ENCODE measurements around the gene VPS37C. TPM values are rescaled to one million over a fixed set of nuclear protein-coding genes. Genes with fewer than 3 reads are reported as not detected.

The VPS37C gene
- total RNA-seq, 1 donor = 13.5 TPM

DNA sequence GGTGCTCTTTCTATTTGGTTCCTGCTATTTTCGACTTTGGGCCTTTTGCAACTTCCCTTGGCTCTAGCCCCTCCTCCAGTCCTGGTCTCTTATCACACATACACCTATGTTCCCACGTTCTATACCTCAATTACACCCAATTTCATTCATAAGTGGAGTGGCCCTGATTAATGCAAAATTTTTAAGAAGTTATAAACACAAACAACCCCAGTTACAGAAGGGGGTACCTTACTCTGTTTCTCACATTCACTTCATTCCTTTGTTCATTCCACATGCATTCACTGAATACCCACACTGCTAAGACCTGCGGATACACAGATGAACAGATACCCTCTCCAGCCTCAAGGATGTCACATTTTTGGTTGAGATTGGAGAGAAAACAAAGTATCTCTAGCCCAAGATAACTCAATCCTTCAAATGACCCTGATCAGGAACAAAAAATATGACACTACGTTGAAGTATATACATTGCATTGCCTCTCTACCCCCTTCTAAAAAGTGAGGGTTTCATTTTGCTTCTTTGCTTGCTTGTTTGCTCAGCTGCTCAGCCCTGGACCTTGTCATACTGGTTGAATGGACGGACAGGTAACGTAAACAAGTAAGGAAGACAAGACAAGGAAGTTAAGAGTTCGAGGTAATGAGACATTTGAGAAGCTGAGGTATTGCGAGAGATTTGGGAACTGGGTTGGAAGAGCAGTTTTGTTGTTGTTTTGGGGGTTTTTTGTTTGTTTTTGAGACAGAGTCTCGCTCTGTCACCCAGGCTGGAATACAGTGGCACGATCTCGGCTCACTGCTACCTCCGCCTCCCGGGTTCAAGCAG is 3.6 kb upstream of the VPS37C start:
- DNase-seq (ENCODE audit: low read depth) = no peak
- TF ChIP-seq, protein P1, sequence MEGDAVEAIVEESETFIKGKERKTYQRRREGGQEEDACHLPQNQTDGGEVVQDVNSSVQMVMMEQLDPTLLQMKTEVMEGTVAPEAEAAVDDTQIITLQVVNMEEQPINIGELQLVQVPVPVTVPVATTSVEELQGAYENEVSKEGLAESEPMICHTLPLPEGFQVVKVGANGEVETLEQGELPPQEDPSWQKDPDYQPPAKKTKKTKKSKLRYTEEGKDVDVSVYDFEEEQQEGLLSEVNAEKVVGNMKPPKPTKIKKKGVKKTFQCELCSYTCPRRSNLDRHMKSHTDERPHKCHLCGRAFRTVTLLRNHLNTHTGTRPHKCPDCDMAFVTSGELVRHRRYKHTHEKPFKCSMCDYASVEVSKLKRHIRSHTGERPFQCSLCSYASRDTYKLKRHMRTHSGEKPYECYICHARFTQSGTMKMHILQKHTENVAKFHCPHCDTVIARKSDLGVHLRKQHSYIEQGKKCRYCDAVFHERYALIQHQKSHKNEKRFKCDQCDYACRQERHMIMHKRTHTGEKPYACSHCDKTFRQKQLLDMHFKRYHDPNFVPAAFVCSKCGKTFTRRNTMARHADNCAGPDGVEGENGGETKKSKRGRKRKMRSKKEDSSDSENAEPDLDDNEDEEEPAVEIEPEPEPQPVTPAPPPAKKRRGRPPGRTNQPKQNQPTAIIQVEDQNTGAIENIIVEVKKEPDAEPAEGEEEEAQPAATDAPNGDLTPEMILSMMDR (IDR thresholded peaks at IDR 0.05; ENCODE audit: insufficient read depth, low read length) = no peak
- H3K4me3 ChIP-seq (ENCODE audit: low read depth, low read length) = no peak overlapping the region

DNA sequence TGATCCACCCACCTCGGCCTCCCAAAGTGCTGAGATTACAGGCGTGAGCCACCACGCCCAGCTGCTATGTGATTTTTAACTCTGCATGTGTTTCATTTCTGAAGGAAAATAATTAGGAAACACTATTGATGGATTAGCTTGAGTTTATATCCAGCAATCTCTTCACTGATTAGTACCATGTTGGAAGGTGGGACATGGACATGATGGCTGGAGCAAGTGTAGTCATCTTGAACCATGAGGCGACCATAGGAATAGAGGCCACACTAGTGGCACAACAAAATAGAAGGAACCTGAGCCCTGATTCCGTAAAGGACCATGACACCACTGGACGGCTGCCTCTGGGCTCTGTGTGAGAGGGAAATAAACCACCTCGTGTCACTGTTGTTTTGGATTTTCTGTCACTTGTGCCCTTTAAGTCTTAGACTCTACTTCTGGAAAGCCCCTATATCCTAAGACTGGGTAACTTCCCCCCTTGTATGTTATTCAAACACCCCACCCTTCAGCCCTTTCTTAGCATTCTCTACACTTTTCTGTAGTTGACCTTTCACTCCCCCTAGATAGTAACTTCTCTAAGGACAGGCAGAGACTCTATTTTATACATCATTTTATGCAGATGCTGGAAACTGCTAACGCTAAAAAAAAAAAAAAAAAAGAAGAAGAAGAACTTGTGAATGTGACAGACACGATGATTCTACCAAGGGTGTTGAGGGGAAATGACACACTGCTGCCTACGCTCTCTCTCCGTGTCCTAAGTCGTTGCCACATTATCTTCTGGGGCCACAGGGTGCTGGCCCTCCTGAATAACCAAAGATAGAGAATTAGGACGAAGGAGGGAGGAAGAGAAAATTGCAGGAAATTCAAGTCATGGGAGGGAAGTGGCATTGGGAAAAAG is 2.7 kb upstream of the VPS37C start:
- no peak overlapping the region for H3K4me3 ChIP-seq (ENCODE audit: low read depth, low read length)
- DNase-seq (ENCODE audit: low read depth) = no peak
- TF ChIP-seq, protein P1 (IDR thresholded peaks at IDR 0.05; ENCODE audit: insufficient read depth, low read length) = no peak

DNA sequence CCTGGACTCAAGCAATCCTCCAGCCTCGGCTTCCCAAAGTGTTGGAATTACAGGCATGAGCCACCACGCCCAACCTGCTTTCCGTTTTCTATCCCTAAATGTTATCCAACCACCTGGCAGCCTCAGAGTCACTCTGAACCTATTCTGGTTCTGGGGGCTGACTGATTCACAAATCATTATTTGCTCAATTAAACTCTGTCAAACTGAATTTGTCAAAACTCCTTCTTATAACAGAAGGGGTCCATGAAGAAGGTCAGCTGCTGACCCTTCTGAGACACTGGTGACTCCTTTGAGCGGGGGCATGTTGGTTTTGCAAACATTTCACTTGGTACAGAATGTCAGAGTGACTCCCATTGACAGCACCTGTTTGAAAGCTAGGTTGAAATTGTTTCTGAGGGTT is 1.8 kb upstream of the VPS37C start:
- DNase-seq (ENCODE audit: low read depth) = no peak
- H3K4me3 ChIP-seq (ENCODE audit: low read depth, low read length) = no peak overlapping the region
- TF ChIP-seq, protein P1 (IDR thresholded peaks at IDR 0.05; ENCODE audit: insufficient read depth, low read length) = no peak

DNA sequence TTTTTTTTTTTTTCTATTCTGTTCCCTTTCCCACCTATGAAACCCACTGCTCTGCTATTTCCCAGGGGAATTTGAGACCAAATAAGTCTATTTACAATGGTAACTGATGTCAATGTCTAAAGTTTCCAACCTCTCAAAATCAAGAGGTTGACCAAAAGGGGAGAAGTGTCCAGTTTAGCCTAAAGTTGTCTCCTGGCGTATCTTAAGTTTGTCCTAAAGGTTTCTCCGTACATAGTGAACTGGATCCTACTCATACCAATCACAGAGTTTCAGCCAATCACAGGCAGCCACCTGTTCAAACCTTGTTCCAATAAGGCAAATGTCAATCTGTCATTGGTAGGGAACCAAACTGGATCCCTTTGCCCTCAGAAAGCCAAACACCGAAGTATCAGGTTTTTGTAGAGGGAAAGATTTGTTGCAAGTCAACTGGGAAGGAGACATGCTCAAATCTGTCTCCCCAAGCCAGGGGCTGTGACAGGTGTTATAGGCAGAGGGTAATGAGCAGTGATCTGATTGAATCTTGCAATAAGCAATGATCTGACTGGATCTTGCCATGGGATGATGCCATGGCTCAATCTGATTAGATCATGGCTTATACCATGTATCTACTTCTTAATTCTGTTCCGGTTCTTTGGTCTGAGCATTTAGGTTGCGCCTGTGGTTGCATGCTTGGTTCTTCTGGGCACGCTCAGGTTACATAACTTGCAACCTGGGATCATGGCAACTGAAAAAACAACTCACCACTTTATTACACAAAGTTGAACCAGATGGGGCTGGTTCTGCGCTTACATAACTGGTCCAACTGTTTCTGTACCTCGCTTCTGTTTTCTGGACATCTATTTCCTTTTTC is 1.1 kb upstream of the VPS37C start:
- DNase-seq (ENCODE audit: low read depth) = peak; percentile 51
- peak overlapping the region; percentile 74 for H3K4me3 ChIP-seq (ENCODE audit: low read depth, low read length)
- TF ChIP-seq, protein P1 (IDR thresholded peaks at IDR 0.05; ENCODE audit: insufficient read depth, low read length) = no peak

DNA sequence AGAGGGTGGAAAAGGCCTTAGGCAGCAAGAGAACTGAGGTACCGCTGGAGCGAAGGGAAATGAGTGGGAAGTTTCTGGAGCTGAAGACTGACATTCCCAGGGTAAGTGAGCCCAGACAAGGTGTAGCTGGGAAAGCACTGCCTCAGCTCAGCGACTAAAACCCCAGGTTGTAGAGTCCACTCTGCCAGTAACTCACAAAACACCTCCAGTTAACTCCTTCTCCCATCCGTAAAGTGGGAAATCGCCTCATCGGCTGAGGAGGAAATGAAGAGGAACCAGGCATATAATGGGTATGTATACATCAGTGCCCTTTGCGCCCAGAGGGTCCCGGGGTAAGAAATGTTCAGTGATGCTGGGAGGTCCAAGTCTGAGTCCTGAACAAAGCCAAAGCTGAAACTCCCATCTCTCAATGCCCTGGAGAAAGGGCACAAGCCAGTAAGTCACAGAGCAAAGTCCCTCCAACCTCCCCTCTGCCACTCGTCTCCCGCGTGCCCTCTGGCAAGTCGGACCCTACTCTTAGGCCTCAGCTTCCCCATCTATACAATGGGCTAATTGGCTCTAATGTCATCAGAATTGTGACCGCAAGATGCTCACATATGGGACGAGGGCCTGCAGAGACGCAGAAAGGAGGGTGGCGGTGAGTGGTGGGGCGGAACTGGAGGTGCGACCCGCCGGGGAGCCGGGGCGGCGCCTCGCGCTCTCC is 588 bp downstream of the VPS37C start:
- DNase-seq (ENCODE audit: low read depth) = peak; percentile 30
- TF ChIP-seq, protein P1 (IDR thresholded peaks at IDR 0.05; ENCODE audit: insufficient read depth, low read length) = no peak
- peak overlapping the region; percentile 74 for H3K4me3 ChIP-seq (ENCODE audit: low read depth, low read length)

Measured in fibroblast of the aortic adventitia (primary cell).